Nephron progenitor cell (in vitro differentiated cells): ENCODE measurements around the gene RBPJ.

ENCODE experiments used
- DNase-seq: peaks from one replicate; pipeline ENCODE4 v3.0.0; 2021
- H3K27ac Mint-ChIP-seq: 2 replicates; pipeline ENCODE4 v1.8.0; 2021; ENCODE audit warnings: mild to moderate bottlenecking, moderate library complexity, mixed read lengths
- H3K27me3 Mint-ChIP-seq: 2 replicates; pipeline ENCODE4 v1.8.0; 2021; ENCODE audit warnings: mild to moderate bottlenecking, low read depth, mixed read lengths; ENCODE audit not compliant: poor library complexity
- H3K36me3 Mint-ChIP-seq: 2 replicates; pipeline ENCODE4 v1.8.0; 2021; ENCODE audit warnings: low read depth, mixed read lengths
- H3K4me1 Mint-ChIP-seq: 2 replicates; pipeline ENCODE4 v1.8.0; 2021; ENCODE audit warnings: mixed read lengths
- H3K4me3 Mint-ChIP-seq: 2 replicates; pipeline ENCODE4 v1.8.0; 2021; ENCODE audit warnings: mild to moderate bottlenecking, moderate library complexity, mixed read lengths
- H3K9me3 Mint-ChIP-seq: 2 replicates; pipeline ENCODE4 v1.8.0; 2021; ENCODE audit warnings: mild to moderate bottlenecking, moderate library complexity, mixed read lengths
- TF ChIP-seq, protein P1 (sequence below): fragments of 200-600 bp; sonication (generic); IDR thresholded peaks from 2 replicates; pipeline ENCODE4 v1.5.0; 2021; ENCODE audit warnings: antibody characterized with exemption

Gene RBPJ

DNA sequence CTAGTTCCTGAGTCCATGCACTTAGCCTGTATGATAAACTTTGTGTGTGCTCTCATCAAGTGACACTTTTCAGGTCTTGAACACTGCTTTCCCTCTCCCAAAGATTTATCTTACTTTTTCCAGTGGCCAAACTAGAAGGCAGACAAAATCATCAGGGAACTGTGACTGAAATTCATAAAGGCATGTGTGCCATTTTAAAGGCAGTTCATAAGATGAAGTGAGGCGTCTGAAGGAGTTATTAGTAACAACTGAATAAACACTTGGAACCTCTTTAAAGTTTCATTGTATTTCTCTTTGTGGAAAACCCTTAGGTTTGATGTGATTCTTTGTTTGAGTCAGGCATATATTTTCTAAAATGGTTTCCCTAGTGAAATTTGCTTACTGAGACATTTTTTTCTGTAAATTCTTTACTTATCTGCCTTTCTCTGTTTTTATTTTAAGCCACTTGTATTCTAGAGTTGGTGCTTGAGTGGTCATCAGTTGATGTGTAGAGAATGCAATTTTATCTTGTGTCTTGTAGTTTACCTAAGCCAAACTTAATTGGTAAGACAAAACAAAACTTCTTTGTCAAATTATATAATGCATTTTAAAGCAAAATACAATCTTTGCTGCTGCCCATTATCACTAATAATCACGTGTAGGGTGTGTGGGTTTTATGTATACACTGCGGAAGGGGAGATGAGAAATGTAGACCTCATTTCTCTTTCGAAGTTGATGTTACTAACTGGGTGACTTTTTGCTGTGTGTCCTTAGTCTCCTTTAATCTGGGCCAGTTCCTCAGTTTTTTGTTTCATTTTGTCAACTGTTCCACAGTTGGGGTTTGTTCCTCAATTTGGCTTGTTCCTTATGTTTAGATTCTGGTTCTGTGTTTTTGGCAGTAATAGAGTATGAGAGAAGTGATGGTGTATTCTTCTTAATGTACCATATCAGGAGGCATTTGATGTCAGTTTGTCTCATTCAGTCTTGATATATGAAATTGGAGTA, 56.8 kb downstream of the RBPJ start:
- H3K9me3 Mint-ChIP-seq: no peaks in the 10 kb centered on the region
- peaks cover 25% of the 10 kb centered on the region for H3K4me1 Mint-ChIP-seq
- no peak for DNase-seq
- no peak overlapping the region for H3K4me3 Mint-ChIP-seq
- TF ChIP-seq, protein P1, sequence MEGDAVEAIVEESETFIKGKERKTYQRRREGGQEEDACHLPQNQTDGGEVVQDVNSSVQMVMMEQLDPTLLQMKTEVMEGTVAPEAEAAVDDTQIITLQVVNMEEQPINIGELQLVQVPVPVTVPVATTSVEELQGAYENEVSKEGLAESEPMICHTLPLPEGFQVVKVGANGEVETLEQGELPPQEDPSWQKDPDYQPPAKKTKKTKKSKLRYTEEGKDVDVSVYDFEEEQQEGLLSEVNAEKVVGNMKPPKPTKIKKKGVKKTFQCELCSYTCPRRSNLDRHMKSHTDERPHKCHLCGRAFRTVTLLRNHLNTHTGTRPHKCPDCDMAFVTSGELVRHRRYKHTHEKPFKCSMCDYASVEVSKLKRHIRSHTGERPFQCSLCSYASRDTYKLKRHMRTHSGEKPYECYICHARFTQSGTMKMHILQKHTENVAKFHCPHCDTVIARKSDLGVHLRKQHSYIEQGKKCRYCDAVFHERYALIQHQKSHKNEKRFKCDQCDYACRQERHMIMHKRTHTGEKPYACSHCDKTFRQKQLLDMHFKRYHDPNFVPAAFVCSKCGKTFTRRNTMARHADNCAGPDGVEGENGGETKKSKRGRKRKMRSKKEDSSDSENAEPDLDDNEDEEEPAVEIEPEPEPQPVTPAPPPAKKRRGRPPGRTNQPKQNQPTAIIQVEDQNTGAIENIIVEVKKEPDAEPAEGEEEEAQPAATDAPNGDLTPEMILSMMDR: no peak
- peak overlapping the region; percentile 90 for H3K27ac Mint-ChIP-seq
- no peaks in the 10 kb centered on the region for H3K27me3 Mint-ChIP-seq
- peaks cover 4% of the 10 kb centered on the region for H3K36me3 Mint-ChIP-seq

DNA sequence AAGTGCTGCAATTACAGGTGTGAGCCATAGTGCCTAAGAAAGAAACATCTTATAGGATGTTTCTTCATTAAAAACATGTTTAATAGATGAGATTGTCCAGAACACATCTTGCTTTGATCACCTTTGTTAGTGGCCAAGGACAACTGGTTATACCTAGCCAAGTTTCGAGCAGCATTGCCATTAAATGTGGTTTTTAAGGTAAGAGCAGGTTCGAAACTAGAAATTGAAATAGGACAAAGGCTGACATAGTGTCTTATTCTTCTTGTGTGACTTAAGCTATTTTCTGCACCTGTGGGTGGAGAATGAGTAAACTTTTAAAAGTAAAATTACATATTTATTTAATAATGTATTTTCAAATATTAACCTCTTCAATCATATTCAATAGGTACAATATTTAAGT, 59.0 kb downstream of the RBPJ start:
- peaks cover 27% of the 10 kb centered on the region for H3K4me1 Mint-ChIP-seq
- H3K36me3 Mint-ChIP-seq: peaks cover 4% of the 10 kb centered on the region
- no peak for DNase-seq
- no peak overlapping the region for H3K4me3 Mint-ChIP-seq
- no peak overlapping the region for H3K27ac Mint-ChIP-seq
- H3K27me3 Mint-ChIP-seq: no peaks in the 10 kb centered on the region
- no peaks in the 10 kb centered on the region for H3K9me3 Mint-ChIP-seq
- TF ChIP-seq, protein P1: no peak

DNA sequence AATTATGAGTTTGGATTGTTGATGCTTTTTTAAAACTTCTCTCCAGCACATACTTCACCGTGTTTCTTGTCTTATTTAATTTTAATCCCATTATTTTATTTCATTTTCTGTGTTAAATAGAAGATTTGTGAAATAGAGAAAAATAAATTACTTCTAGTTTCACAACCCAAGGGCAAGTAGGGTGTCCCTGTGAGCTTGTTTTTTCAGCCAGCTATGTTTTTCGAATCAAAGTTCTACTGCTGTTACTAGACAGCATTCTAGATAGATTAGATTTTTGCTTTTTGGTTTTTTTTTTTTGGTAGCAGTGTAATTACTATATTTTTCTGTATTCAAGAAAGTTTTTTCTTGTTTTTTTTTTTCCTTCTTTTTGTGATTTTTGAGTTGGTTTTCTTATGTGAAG, 59.9 kb downstream of the RBPJ start:
- DNase-seq: no peak
- H3K27ac Mint-ChIP-seq: no peak overlapping the region
- H3K36me3 Mint-ChIP-seq: peaks cover 4% of the 10 kb centered on the region
- H3K27me3 Mint-ChIP-seq: no peaks in the 10 kb centered on the region
- TF ChIP-seq, protein P1: no peak
- peaks cover 27% of the 10 kb centered on the region for H3K4me1 Mint-ChIP-seq
- no peak overlapping the region for H3K4me3 Mint-ChIP-seq
- no peaks in the 10 kb centered on the region for H3K9me3 Mint-ChIP-seq

DNA sequence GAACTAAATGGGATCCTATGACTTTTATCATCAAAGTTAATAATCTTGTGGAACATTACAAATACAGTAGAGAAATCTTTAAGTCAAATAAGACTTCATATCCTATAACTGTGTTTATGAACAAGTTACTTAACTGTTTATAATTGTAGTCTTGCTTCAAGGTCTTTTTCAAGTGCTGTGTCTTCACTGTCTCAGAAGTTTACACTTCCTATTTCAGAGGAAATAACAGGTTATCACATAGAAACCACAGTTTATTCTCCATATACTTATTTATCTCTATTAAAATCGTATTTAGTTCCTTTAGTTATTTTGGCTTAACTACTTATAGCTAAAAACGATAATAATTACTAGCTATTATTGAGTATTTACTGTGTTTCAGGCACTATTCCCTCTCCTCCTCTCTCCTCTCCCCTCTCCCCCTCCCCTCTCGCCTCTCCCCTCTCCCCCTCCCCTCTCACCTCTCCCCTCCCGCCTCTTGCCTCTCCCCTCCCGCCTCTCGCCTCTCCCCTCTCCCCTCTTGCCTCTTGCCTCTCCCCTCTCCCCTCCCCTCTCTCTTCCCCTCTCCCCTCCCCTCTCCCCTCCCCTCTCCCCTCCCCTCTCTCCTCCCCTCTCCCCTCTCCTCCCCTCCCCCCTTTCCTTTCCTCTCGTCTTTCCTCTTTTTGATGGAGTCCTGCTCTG, 63.7 kb downstream of the RBPJ start:
- no peaks in the 10 kb centered on the region for H3K27me3 Mint-ChIP-seq
- DNase-seq: no peak
- H3K4me1 Mint-ChIP-seq: peaks cover 8% of the 10 kb centered on the region
- H3K27ac Mint-ChIP-seq: no peak overlapping the region
- no peak overlapping the region for H3K4me3 Mint-ChIP-seq
- H3K9me3 Mint-ChIP-seq: peaks cover 17% of the 10 kb centered on the region
- H3K36me3 Mint-ChIP-seq: peaks cover 38% of the 10 kb centered on the region
- TF ChIP-seq, protein P1: no peak

DNA sequence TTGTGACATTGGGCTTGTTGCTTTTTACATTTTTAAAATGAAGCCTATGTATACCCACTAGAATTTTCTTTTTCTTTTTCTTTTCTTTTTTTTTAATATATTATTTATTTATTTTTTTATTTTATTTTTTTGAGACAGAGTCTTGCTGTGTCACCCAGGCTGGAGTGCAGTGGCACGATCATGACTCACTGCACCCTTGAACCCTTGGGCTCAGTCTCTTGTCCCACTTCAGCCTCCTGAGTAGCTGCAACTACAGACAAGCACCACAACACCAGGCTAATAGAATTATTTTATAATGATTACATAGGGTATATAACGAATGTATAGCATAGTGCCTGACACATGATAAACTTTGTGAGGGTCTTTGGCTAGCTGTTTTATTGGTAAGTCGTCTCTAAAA, 64.9 kb downstream of the RBPJ start:
- Mint-ChIP-seq H3K9me3 (peaks cover 17% of the 10 kb centered on the region), H3K27me3 (no peaks in the 10 kb centered on the region)
- TF ChIP-seq, protein P1: no peak

More for the DNA sequence above, 64.9 kb downstream of the RBPJ start:
- no peak overlapping the region for H3K4me3 Mint-ChIP-seq
- peaks cover 49% of the 10 kb centered on the region for H3K36me3 Mint-ChIP-seq
- peaks cover 5% of the 10 kb centered on the region for H3K4me1 Mint-ChIP-seq
- no peak for DNase-seq
- no peak overlapping the region for H3K27ac Mint-ChIP-seq
